Ureter (tissue), 1 donor: Measurements from ENCODE around the gene ZC3H13. TPM values are rescaled to one million over a fixed set of nuclear protein-coding genes. Genes with fewer than 3 reads are reported as not detected.
A peak's percentile ranks its signal among the peaks of the same experiment; 100 is the strongest.

Source experiments
- DNase-seq: peaks from one replicate; pipeline ENCODE4 v3.0.0-alpha.2; 2020; ENCODE audit warnings: low spot score
- total RNA-seq: library from RNA; stranded (reverse); gene quantifications from one replicate; pipeline ENCODE4 v1.2.4, GENCODE V29; 2023
- donor health status: DM: yes; HTN: yes; CAD: no.

Gene ZC3H13
- 53.4 TPM for total RNA-seq

GRCh38 chr13:46052319-46053161 lies at the start of gene ZC3H13:
Gene ZC3H13 (minus strand): TSS chr13:46052746. CDS start chr13:46045507, 7,239 bp downstream.
- peak; percentile 94 for DNase-seq

GRCh38 chr13:46102255-46102605 lies 49.7 kb upstream of the ZC3H13 start:
- no peak for DNase-seq

GRCh38 chr13:46101484-46102254 lies 49.1 kb upstream of the ZC3H13 start:
- no peak for DNase-seq

- no peak for DNase-seq
These were observed 48.5 kb upstream of the ZC3H13 start for GRCh38 chr13:46101002-46101401.

GRCh38 chr13:46100191-46100815 lies 47.8 kb upstream of the ZC3H13 start:
- no peak for DNase-seq

- no peak for DNase-seq
These were observed 45.1 kb upstream of the ZC3H13 start for GRCh38 chr13:46097663-46098062.

- DNase-seq: no peak
These were observed 44.5 kb upstream of the ZC3H13 start for GRCh38 chr13:46097015-46097414.

GRCh38 chr13:46094478-46094877 lies 41.9 kb upstream of the ZC3H13 start:
- DNase-seq: no peak

- DNase-seq: no peak
These were observed 36.4 kb upstream of the ZC3H13 start for GRCh38 chr13:46088821-46089562.

- DNase-seq: no peak
These were observed 34.9 kb upstream of the ZC3H13 start for GRCh38 chr13:46087481-46087880.

GRCh38 chr13:46086985-46087384 lies 34.4 kb upstream of the ZC3H13 start:
- DNase-seq: no peak

- DNase-seq: no peak
These were observed 33.9 kb upstream of the ZC3H13 start for GRCh38 chr13:46086421-46086922.

- no peak for DNase-seq
These were observed 33.2 kb upstream of the ZC3H13 start for GRCh38 chr13:46085737-46086136.

- DNase-seq: no peak
These were observed 29.8 kb upstream of the ZC3H13 start for GRCh38 chr13:46082324-46082723.

GRCh38 chr13:46079770-46080169 lies 27.2 kb upstream of the ZC3H13 start:
- DNase-seq: no peak

GRCh38 chr13:46077265-46077664 lies 24.7 kb upstream of the ZC3H13 start:
- no peak for DNase-seq

GRCh38 chr13:46076827-46077226 lies 24.3 kb upstream of the ZC3H13 start:
- no peak for DNase-seq

- no peak for DNase-seq
These were observed 23.3 kb upstream of the ZC3H13 start for GRCh38 chr13:46075811-46076210.

- DNase-seq: no peak
These were observed 19.2 kb upstream of the ZC3H13 start for GRCh38 chr13:46071590-46072249.

- DNase-seq: no peak
These were observed 10.7 kb upstream of the ZC3H13 start for GRCh38 chr13:46063292-46063691.

- DNase-seq: no peak
These were observed 9.6 kb upstream of the ZC3H13 start for GRCh38 chr13:46062185-46062584.
